ENCODE data around the gene JMJD1C.

Gene JMJD1C

GRCh38 chr10:63424576-63424975 is 41.2 kb downstream of the JMJD1C start:
- Histone ChIP-seq H3K4me3 (ENCODE audit: low read length) (no peak overlapping the region), H2AFZ (ENCODE audit: low read length) (no peak overlapping the region), H3K9me3 (replicated peaks; ENCODE audit: insufficient read depth, low read length) (no peaks in the 10 kb centered on the region), H3K27me3 (replicated peaks; ENCODE audit: insufficient read depth, low read length) (no peaks in the 10 kb centered on the region), H3K9me2 (replicated peaks; ENCODE audit: insufficient read depth, low read length) (no peaks in the 10 kb centered on the region), H3K9ac (ENCODE audit: low read length) (no peak overlapping the region), H3K27ac (ENCODE audit: low read length) (no peak overlapping the region), H3K79me2 (ENCODE audit: low read length) (peaks cover 79% of the 10 kb centered on the region), H3K4me2 (ENCODE audit: low read depth, low read length) (no peak overlapping the region), H3F3A (ENCODE audit: insufficient read depth, low read length) (no peaks in the 10 kb centered on the region), H3K36me3 (replicated peaks; ENCODE audit: insufficient read depth, low read length) (no peaks in the 10 kb centered on the region), H4K20me1 (ENCODE audit: insufficient read depth, low read length) (no peaks in the 10 kb centered on the region), H3K4me1 (ENCODE audit: low read length) (peaks cover 6% of the 10 kb centered on the region; the same call in 1 of the 2 replicates)
- DNase-seq, result no peak
- TF ChIP-seq EZH2phosphoT487 (IDR thresholded peaks at IDR 0.05; ENCODE audit: low read length) (no peak), EZH2 (optimal IDR thresholded peaks at IDR 0.05; ENCODE audit: low read depth, low read length) (no peak)

DNA sequence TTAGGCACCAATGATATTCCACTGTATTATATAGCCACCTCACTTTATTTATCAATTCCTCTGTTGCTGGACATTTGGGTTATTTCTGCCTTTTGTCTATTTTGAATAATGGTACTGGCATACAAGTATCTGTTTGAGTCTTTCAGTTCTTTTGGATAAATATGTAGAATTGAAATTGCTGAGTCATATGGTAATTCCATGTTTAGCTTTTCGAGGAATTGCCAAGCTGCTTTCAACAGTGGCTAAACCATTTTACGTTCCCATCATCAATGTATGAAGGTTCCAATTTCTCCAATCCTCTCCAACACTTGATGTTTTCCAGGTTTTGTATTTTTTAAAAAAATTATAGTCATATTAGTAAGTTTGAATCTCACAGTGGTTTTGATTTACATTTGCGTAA is 42.3 kb downstream of the JMJD1C start:
- no peaks in the 10 kb centered on the region for H3K36me3 ChIP-seq (replicated peaks; ENCODE audit: insufficient read depth, low read length)
- TF ChIP-seq, protein P1, sequence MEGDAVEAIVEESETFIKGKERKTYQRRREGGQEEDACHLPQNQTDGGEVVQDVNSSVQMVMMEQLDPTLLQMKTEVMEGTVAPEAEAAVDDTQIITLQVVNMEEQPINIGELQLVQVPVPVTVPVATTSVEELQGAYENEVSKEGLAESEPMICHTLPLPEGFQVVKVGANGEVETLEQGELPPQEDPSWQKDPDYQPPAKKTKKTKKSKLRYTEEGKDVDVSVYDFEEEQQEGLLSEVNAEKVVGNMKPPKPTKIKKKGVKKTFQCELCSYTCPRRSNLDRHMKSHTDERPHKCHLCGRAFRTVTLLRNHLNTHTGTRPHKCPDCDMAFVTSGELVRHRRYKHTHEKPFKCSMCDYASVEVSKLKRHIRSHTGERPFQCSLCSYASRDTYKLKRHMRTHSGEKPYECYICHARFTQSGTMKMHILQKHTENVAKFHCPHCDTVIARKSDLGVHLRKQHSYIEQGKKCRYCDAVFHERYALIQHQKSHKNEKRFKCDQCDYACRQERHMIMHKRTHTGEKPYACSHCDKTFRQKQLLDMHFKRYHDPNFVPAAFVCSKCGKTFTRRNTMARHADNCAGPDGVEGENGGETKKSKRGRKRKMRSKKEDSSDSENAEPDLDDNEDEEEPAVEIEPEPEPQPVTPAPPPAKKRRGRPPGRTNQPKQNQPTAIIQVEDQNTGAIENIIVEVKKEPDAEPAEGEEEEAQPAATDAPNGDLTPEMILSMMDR (IDR thresholded peaks at IDR 0.05; ENCODE audit: low read length), result no peak
- TF ChIP-seq EZH2 (optimal IDR thresholded peaks at IDR 0.05; ENCODE audit: low read depth, low read length) (no peak), EZH2phosphoT487 (IDR thresholded peaks at IDR 0.05; ENCODE audit: low read length) (no peak)
- H3K9me3 ChIP-seq (replicated peaks; ENCODE audit: insufficient read depth, low read length), result no peaks in the 10 kb centered on the region
- no peak overlapping the region for H3K9ac ChIP-seq (ENCODE audit: low read length)
- H3K27me3 ChIP-seq (replicated peaks; ENCODE audit: insufficient read depth, low read length), result no peaks in the 10 kb centered on the region
- peaks cover 6% of the 10 kb centered on the region; the same call in 1 of the 2 replicates for H3K4me1 ChIP-seq (ENCODE audit: low read length)
- H3K79me2 ChIP-seq (ENCODE audit: low read length), result peaks cover 78% of the 10 kb centered on the region
- H2AFZ ChIP-seq (ENCODE audit: low read length), result no peak overlapping the region
- H3K4me2 ChIP-seq (ENCODE audit: low read depth, low read length), result no peak overlapping the region
- no peaks in the 10 kb centered on the region for H3K9me2 ChIP-seq (replicated peaks; ENCODE audit: insufficient read depth, low read length)
- DNase-seq, result no peak
- no peaks in the 10 kb centered on the region for H4K20me1 ChIP-seq (ENCODE audit: insufficient read depth, low read length)
- no peaks in the 10 kb centered on the region for H3F3A ChIP-seq (ENCODE audit: insufficient read depth, low read length)
- H3K4me3 ChIP-seq (ENCODE audit: low read length), result no peak overlapping the region
- H3K27ac ChIP-seq (ENCODE audit: low read length), result no peak overlapping the region

DNA sequence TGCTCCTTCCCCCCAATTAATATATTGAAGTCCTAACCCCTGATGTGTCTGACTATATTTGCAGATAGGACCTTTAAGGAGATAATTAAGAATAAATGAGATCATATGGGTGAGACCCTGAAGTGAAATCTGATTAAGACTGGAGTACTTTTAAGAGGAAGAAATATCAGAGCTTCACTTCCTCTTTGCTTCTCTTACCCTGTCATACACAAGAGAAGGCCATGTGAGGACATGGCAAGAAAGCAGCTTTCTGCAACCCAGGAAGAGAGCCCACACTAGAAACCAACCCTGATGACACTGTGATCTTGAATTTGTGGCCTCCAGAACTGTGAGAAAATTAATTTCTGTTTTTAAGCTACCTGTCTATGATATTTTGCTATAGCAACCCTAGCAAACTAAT is 44.2 kb downstream of the JMJD1C start:
- Histone ChIP-seq H3K4me1 (ENCODE audit: low read length) (peaks cover 6% of the 10 kb centered on the region; the same call in 1 of the 2 replicates), H3K9me2 (replicated peaks; ENCODE audit: insufficient read depth, low read length) (no peaks in the 10 kb centered on the region), H3K4me3 (ENCODE audit: low read length) (no peak overlapping the region), H3K9me3 (replicated peaks; ENCODE audit: insufficient read depth, low read length) (no peaks in the 10 kb centered on the region), H4K20me1 (ENCODE audit: insufficient read depth, low read length) (no peaks in the 10 kb centered on the region), H2AFZ (ENCODE audit: low read length) (no peak overlapping the region), H3K27ac (ENCODE audit: low read length) (peak overlapping the region; percentile 18; the same call in 1 of the 2 replicates), H3K4me2 (ENCODE audit: low read depth, low read length) (no peak overlapping the region), H3K79me2 (ENCODE audit: low read length) (peaks cover 78% of the 10 kb centered on the region), H3K36me3 (replicated peaks; ENCODE audit: insufficient read depth, low read length) (no peaks in the 10 kb centered on the region), H3K27me3 (replicated peaks; ENCODE audit: insufficient read depth, low read length) (no peaks in the 10 kb centered on the region), H3F3A (ENCODE audit: insufficient read depth, low read length) (no peaks in the 10 kb centered on the region), H3K9ac (ENCODE audit: low read length) (no peak overlapping the region)
- peak; percentile 16 for DNase-seq
- no peak for TF ChIP-seq EZH2 (optimal IDR thresholded peaks at IDR 0.05; ENCODE audit: low read depth, low read length)
- TF ChIP-seq, protein P1 (IDR thresholded peaks at IDR 0.05; ENCODE audit: low read length), result no peak
- no peak for TF ChIP-seq EZH2phosphoT487 (IDR thresholded peaks at IDR 0.05; ENCODE audit: low read length)

DNA sequence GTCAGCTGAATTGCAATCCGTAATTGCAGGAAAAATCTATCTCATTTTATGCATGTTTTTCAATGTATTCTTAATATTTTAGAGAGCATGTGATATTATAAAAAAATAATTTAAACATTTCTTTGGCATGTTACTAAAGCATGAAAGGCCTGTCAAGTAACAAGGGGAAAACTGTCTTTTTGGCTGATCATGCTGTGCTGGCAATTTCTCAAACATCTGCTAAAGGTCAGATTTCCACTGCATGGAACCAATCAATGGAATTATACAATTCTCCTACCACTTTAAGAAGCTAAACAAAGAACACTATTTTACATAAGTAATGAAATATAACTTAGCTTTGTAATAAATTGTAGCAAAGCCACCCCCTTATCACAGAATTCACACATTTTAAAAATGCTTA is 49.4 kb downstream of the JMJD1C start:
- no peak overlapping the region for H2AFZ ChIP-seq (ENCODE audit: low read length)
- DNase-seq, result no peak
- no peak overlapping the region for H3K4me2 ChIP-seq (ENCODE audit: low read depth, low read length)
- TF ChIP-seq, protein P1 (IDR thresholded peaks at IDR 0.05; ENCODE audit: low read length), result no peak
- TF ChIP-seq EZH2 (optimal IDR thresholded peaks at IDR 0.05; ENCODE audit: low read depth, low read length) (no peak), EZH2phosphoT487 (IDR thresholded peaks at IDR 0.05; ENCODE audit: low read length) (no peak)
- no peaks in the 10 kb centered on the region for H3F3A ChIP-seq (ENCODE audit: insufficient read depth, low read length)
- peaks cover 2% of the 10 kb centered on the region; the same call in 1 of the 2 replicates for H3K4me1 ChIP-seq (ENCODE audit: low read length)
- no peaks in the 10 kb centered on the region for H3K9me3 ChIP-seq (replicated peaks; ENCODE audit: insufficient read depth, low read length)
- H3K4me3 ChIP-seq (ENCODE audit: low read length), result no peak overlapping the region
- H3K9ac ChIP-seq (ENCODE audit: low read length), result no peak overlapping the region
- no peaks in the 10 kb centered on the region for H4K20me1 ChIP-seq (ENCODE audit: insufficient read depth, low read length)
- no peaks in the 10 kb centered on the region for H3K27me3 ChIP-seq (replicated peaks; ENCODE audit: insufficient read depth, low read length)
- H3K9me2 ChIP-seq (replicated peaks; ENCODE audit: insufficient read depth, low read length), result no peaks in the 10 kb centered on the region
- H3K27ac ChIP-seq (ENCODE audit: low read length), result no peak overlapping the region
- H3K36me3 ChIP-seq (replicated peaks; ENCODE audit: insufficient read depth, low read length), result no peaks in the 10 kb centered on the region
- H3K79me2 ChIP-seq (ENCODE audit: low read length), result peaks cover 73% of the 10 kb centered on the region

All from MM.1S (cell line).